ENCODE measurements around the gene ZFYVE21. TPM values are rescaled to one million over a fixed set of nuclear protein-coding genes. Genes with fewer than 3 reads are reported as not detected.

The ZFYVE21 gene
- total and polyA plus RNA-seq, 2 donors from 2014 or later, result 67.8 to 70.9 TPM

GRCh38 chr14:103735022-103735421, 19.4 kb downstream of the ZFYVE21 start:
- no peak for TF ChIP-seq CTCF (IDR thresholded peaks at IDR 0.05; ENCODE audit: borderline replicate concordance, extremely low read depth, insufficient read depth)
- Histone ChIP-seq H3K4me3 (ENCODE audit: low read length in 3 of 3) (no peak overlapping the region), H3K9ac (ENCODE audit: low read length in 3 of 3) (peak overlapping the region in 1 of 3 donors; percentile 40), H3K27ac (ENCODE audit: low read depth in 2 of 2, low read length in 2 of 2) (peak overlapping the region in 1 of 2 donors; percentile 13), H3K36me3 (ENCODE audit: control insufficient read depth in 2 of 3, insufficient read depth in 3 of 3, low read length in 3 of 3) (peaks cover 4 to 41% (median 16%) of the 10 kb centered on the region in 3 donors), H3K4me1 (ENCODE audit: control insufficient read depth in 2 of 3, insufficient read depth in 2 of 3, low read depth in 1 of 3, low read length in 3 of 3) (peaks cover 0 to 23% (median 16%) of the 10 kb centered on the region in 3 donors), H3K9me3 (ENCODE audit: control insufficient read depth in 2 of 3, insufficient read depth in 1 of 3, low read length in 3 of 3) (no peaks in the 10 kb centered on the region), H3K27me3 (ENCODE audit: control insufficient read depth, insufficient read depth, low read length) (no peaks in the 10 kb centered on the region)
- intact Hi-C loops (cut with DNase I), result no loop called here
- FAIRE-seq (no peak), DNase-seq (peak in 1 of 5 donors; percentile 78)

GRCh38 chr14:103735439-103735814, 19.8 kb downstream of the ZFYVE21 start:
- peaks cover 4 to 44% (median 16%) of the 10 kb centered on the region in 3 donors for H3K36me3 ChIP-seq (ENCODE audit: control insufficient read depth in 2 of 3, insufficient read depth in 3 of 3, low read length in 3 of 3)
- DNase-seq, result peak in 1 of 5 donors; percentile 46
- intact Hi-C loops (cut with DNase I), result no loop called here

GRCh38 chr14:103735815-103736545, 20.4 kb downstream of the ZFYVE21 start:
- intact Hi-C loops (cut with DNase I), result no loop called here
- Histone ChIP-seq H3K36me3 (ENCODE audit: control insufficient read depth in 2 of 3, insufficient read depth in 3 of 3, low read length in 3 of 3) (peaks cover 4 to 45% (median 16%) of the 10 kb centered on the region in 3 donors), H3K9me3 (ENCODE audit: control insufficient read depth in 2 of 3, insufficient read depth in 1 of 3, low read length in 3 of 3) (no peaks in the 10 kb centered on the region), H3K4me1 (ENCODE audit: control insufficient read depth in 2 of 3, insufficient read depth in 2 of 3, low read depth in 1 of 3, low read length in 3 of 3) (peaks cover 0 to 23% (median 16%) of the 10 kb centered on the region in 3 donors), H3K4me3 (ENCODE audit: low read length in 3 of 3) (no peak overlapping the region), H3K27ac (ENCODE audit: low read depth in 2 of 2, low read length in 2 of 2) (peak overlapping the region; percentile 56 to 59), H3K9ac (ENCODE audit: low read length in 3 of 3) (peak overlapping the region in 2 of 3 donors; percentile 14 to 25), H3K27me3 (ENCODE audit: control insufficient read depth, insufficient read depth, low read length) (no peaks in the 10 kb centered on the region)
- FAIRE-seq (no peak), DNase-seq (peak in 1 of 5 donors; percentile 76)
- no peak for TF ChIP-seq CTCF (IDR thresholded peaks at IDR 0.05; ENCODE audit: borderline replicate concordance, extremely low read depth, insufficient read depth)

More at GRCh38 chr14:103735439-103735814, 19.8 kb downstream of the ZFYVE21 start:
- peaks cover 0 to 23% (median 16%) of the 10 kb centered on the region in 3 donors for H3K4me1 ChIP-seq (ENCODE audit: control insufficient read depth in 2 of 3, insufficient read depth in 2 of 3, low read depth in 1 of 3, low read length in 3 of 3)
- no peak overlapping the region for H3K4me3 ChIP-seq (ENCODE audit: low read length in 3 of 3)
- TF ChIP-seq CTCF (IDR thresholded peaks at IDR 0.05; ENCODE audit: borderline replicate concordance, extremely low read depth, insufficient read depth), result no peak
- no peaks in the 10 kb centered on the region for H3K9me3 ChIP-seq (ENCODE audit: control insufficient read depth in 2 of 3, insufficient read depth in 1 of 3, low read length in 3 of 3)
- H3K9ac ChIP-seq (ENCODE audit: low read length in 3 of 3), result no peak overlapping the region
- no peak for FAIRE-seq
- no peaks in the 10 kb centered on the region for H3K27me3 ChIP-seq (ENCODE audit: control insufficient read depth, insufficient read depth, low read length)
- H3K27ac ChIP-seq (ENCODE audit: low read depth in 2 of 2, low read length in 2 of 2), result peak overlapping the region; percentile 32 to 56
